ENCODE results near the gene ALPK3.
"Not testable (repeated sequence)": the region's sequence is repeated elsewhere in the genome, so short reads cannot be mapped to it uniquely, and the experiment has no call there.

ALPK3 gene

GRCh38 chr15:84855136-84855535 is 38.0 kb downstream of the ALPK3 start:
- no peak for DNase-seq

- no peak for DNase-seq
These were observed 38.6 kb downstream of the ALPK3 start for GRCh38 chr15:84855765-84856164.

GRCh38 chr15:84856731-84857417 is 39.7 kb downstream of the ALPK3 start:
- peak; percentile 40 for DNase-seq

- no peak for DNase-seq
These were observed 40.4 kb downstream of the ALPK3 start for GRCh38 chr15:84857418-84858004.

DNA sequence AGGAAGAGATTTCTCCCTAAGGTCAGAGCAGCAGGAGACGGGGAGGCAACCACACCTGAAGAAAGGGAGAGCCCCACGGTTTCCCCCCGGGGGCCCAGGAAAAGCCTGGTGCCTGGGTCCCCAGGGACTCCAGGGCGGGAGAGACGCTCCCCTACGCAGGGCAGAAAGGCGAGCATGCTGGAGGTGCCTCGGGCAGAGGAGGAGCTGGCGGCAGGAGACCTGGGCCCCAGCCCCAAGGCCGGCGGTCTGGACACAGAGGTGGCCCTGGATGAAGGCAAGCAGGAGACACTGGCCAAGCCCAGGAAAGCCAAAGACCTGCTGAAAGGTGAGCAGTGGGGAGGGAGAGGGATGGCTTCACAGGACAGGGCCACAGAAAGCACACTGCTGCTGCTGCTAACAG is 41.1 kb downstream of the ALPK3 start:
- DNase-seq, result no peak

DNA sequence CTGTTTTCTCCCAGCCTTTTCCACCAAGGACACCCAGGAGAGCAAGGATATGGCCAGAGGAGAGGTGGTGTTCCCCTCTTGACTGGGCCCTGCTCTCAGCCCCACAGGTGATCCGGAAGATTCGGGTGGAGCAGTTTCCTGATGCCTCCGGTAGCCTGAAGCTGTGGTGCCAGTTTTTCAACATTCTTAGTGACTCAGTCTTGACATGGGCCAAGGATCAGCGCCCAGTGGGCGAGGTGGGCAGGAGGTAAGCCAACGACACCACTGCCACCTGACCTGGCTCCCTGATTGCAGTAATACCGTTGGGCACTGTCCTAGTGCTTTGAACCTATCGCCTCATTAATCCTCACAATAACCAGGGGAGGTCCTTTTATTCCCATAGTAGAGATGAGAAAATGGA is 42.0 kb downstream of the ALPK3 start:
- DNase-seq, result no peak

DNA sequence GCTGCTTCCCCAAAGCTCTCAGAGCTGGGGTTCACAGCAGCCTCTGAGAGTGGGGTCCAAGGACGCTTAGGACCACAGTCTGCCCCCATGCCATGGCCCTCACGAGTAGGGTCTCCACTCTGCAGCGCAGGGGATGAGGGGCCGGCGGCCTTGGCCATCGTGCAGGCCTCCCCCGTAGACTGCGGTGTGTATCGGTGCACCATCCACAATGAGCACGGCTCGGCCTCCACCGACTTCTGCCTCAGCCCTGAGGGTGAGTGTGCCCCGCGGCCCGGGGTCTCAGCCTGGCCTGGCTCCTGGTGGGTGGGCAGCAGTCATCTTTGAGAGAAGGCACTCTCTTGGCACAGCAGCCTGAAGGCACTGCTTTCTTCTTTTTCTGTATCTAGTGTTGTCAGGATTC is 42.5 kb downstream of the ALPK3 start:
- no peak for DNase-seq

DNA sequence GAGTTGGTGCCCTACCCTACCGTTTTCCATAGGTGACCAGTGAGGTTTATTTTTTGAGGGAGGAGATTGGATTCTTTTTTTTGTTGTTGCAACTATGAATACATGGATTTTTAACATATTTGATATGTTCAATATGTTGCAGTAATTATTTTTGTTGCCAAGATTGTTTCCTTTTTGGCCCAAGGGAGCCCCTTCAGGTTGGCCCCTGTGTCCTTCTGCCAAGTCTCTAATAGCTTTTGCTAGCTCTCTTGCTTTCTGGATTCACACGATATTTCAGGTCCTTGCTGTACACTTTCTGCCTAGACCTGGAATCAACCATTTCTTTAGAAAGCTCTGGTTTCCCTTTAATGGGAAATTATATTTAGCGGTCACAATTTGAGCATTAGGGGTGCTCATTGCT is 44.6 kb downstream of the ALPK3 start:
- no peak for DNase-seq

DNA sequence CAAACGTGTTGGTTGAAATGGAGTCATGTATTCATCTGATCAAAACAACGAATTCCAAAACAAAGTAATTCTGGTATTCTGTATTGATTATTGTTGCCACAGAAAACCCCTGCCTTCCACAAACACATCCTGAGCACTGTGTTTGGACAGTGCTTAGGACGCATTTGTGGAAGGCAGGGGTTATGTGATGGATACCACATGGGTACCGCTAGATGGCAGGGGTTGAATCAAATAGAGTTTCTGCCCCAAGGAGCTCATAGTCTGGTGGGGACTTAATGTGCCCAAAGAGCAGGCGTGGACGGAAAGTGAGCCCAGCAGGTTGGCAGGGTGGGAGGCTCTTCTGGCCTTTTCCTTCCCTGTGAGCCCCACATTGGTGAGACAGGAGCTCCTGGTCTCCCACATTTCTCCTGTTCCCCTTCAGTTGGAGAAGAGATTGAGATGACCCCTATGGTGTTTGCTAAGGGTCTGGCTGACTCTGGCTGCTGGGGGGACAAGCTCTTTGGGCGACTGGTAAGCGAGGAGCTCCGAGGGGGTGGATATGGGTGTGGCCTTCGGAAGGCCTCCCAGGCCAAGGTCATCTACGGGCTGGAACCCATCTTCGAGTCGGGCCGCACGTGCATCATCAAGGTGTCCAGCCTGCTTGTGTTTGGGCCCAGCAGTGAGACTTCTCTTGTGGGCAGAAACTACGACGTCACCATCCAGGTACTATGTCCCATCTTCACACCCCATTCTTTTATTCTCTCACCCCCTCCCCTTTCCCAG is 45.2 kb downstream of the ALPK3 start:
- no peak for DNase-seq

- DNase-seq, result no peak
These were observed 46.6 kb downstream of the ALPK3 start for GRCh38 chr15:84863565-84864443.

GRCh38 chr15:84864444-84864795 is 47.3 kb downstream of the ALPK3 start:
- DNase-seq, result no peak

DNA sequence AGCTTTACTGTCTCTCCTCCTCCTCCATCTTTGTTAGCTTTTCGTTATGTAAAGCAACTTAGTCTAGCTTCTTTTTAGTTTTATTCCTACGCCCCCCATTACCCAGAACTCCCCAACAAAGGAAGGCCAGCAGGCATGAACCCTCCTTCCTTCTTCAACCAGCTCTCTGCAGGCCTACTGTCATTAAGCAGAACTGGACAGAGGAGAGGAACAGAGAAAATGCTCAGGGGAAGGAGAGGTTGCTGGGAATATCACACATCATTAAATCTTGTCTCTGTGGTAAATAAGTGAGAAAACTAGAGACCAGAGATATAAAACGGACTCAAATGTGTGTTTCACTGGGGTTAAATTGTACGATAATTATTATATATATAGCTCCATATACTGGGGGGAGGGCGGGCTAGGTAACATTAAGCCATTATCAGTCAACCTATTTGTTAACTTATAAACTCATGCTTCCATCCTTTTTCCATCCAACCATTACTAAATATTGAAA is 48.0 kb downstream of the ALPK3 start:
- no peak for DNase-seq

- DNase-seq, result no peak
These were observed 51.1 kb downstream of the ALPK3 start for GRCh38 chr15:84868037-84868880.

DNA sequence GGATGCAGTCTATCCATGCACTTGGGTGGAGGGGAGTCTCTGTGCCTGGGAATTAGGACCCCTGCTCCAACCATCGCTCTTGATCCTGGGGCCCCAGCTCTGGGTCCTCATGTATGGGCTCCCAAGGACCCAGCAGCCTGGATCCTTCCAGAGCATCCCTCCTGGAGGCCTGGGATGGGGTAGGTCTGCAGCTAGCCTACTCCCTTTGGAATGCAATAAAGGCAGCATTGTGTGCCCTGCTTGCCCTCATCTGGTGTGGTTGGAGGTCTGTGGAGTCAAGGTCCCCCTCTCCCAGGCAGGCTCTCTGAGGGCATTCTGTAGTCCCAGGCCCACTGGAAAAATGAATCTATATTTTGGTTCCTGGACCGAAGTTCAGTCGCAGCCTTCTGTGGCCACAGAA is 52.4 kb downstream of the ALPK3 start:
- DNase-seq, result no peak

DNA sequence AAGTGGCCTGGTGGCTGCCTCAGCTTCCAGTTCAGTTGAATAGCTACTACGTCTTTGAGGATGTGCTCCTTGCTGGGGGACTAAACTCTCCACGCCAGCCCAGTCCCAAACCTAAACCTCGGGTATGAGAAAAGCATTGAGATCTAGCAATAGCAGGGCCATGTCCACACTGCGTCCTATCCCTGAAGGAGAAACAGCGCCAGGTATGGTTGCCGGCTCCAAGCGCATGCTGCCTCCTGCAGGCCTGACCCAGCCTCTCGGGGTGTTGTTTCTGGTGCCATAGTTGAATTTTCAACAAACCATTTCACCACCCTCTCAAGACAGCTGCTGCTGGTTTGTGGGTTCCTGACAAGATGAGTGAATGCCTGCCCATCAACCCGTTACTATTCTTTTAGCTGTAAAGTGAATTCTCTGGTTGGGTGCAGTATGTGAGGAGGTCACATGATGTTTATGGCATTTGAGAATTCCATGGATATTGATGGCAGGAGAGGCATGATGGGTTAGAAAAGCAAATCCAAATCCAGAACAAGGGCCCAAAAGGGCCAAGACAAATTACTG is 54.4 kb downstream of the ALPK3 start:
- no peak for DNase-seq

GRCh38 chr15:84872009-84872910 is 55.1 kb downstream of the ALPK3 start:
- DNase-seq, result no peak

DNA sequence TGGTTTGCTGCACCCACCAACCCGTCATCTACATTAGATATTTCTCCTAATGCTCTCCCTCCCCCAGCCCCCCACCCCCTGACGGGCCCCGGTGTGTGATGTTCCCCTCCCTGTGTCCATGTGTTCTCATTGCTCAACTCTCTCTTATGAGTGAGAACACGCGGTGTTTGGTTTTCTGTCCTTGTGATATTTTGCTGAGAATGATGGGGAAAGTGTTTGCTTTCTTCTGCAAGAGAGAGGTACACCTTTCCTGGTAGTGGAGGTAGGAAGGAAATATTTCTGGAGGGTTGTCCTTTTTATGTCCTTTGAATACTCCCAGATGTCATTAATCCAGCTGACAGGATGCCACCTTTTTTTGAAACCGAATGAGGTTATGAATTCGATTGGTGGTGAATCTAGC is 56.8 kb downstream of the ALPK3 start:
- no peak for DNase-seq

DNA sequence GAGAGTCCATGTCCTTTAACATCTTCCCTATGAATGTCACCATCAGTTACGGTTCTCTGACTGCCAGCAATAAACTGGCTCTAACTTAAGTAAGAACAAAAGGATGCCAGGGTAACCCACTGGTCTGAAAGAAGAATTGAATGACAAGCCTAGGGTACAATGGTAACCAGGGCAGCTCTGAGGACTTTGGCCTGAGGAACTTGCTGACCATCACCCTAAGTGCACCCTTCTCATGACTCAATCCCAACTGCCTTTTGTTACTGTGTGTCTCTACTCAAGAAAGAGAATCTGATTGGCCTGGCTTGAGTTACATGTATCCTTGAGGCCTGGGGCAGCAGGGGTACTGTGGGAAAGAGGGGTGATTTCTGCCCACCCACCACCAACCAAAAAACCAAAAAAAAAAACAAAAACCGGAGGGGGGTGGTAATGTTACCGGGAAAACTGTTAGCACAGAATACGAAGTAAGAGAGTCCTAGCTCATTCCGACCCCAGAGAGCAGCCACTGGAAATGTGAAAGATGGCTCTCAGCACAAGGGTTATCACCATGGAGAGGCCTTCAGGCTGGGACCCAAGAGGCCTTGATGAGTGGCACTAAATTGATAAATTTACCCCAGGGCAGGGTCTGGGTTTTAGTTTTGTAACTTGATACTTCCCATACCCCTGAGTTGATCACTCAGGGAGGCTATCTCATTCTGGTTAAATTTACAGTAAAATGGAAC is 58.0 kb downstream of the ALPK3 start:
- no peak for DNase-seq

DNA sequence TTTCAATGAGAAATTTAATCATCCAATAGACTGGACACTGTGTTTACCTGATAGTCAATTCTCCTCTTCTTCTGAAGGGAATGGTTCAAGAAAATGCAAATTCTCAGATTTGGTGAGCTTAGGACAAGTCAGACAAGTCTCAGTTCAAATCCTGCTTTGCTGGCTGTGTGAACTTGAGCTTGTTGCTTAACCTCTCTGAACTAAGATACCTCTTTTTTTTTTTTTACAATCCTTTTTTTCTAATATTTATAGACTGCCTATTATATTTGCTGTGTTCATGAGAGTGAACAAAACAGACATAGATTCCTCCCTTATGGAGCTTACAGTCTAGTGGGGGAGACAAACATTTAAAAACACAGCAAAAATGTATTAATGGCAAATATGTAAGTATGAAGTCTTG is 59.1 kb downstream of the ALPK3 start:
- DNase-seq, result no peak

DNA sequence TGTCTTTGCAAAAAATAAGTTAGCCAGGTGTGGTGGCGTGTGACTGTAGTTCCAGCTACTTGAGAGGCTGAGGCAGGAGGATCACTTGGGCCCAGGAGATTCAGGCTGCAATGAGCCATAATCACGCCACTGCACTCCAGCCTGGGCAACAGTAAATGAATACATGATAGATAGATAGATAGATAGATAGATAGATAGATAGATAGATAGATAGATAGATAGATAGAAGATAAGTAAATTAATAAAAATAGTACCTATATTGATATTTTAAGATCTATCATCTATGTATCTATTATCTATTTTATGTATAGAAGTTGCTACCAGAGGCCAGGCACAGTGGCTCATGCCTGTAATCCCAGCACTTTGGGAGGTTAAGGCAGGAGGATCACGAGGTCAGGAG is 60.5 kb downstream of the ALPK3 start:
- DNase-seq, result not testable (repeated sequence)

Data from activated CD8-positive, alpha-beta memory T cell treated with anti-CD3 and anti-CD28 coated beads, Interleukin-2, amount 50 U/mL, for 48 hours (primary cell).